Thymus (tissue), 11 donors: ENCODE measurements around the gene DNAJC7. TPM values are rescaled to one million over a fixed set of nuclear protein-coding genes. Genes with fewer than 3 reads are reported as not detected.

Source experiments
- DNase-seq, 9 donors: peaks; one replicate each; pipeline ENCODE4 v3.0.0-alpha.2; 2013; ENCODE audit warnings: low spot score in 9 of 9, low read depth in 6 of 9, missing footprints in 1 of 9
- H3K27ac ChIP-seq, 2 donors: one replicate each; pipeline ENCODE4 v1.5.1; 2013; ENCODE audit warnings: control low read depth in 1 of 2, low read depth in 1 of 2, low read length in 1 of 2, mild to moderate bottlenecking in 1 of 2, moderate library complexity in 1 of 2
- H3K27me3 ChIP-seq, 2 donors: one replicate each; pipeline ENCODE4 v1.5.1; 2013; ENCODE audit warnings: low read length in 1 of 2; ENCODE audit not compliant: control insufficient read depth in 2 of 2, insufficient read depth in 1 of 2
- H3K36me3 ChIP-seq, 2 donors: one replicate each; pipeline ENCODE4 v1.5.1; 2013; ENCODE audit warnings: low read length in 1 of 2, mild to moderate bottlenecking in 1 of 2, moderate library complexity in 1 of 2; ENCODE audit not compliant: control insufficient read depth in 2 of 2, insufficient read depth in 2 of 2
- H3K4me1 ChIP-seq, 2 donors: one replicate each; pipeline ENCODE4 v1.5.1; 2013; ENCODE audit warnings: low read length in 2 of 2; ENCODE audit not compliant: control insufficient read depth in 2 of 2, insufficient read depth in 2 of 2
- H3K4me3 ChIP-seq, 2 donors: one replicate each; pipeline ENCODE4 v1.5.1; 2013; ENCODE audit warnings: low read length in 2 of 2, control low read depth in 1 of 2, mild to moderate bottlenecking in 1 of 2
- H3K9me3 ChIP-seq, 2 donors: one replicate each; pipeline ENCODE4 v1.5.1; 2013; ENCODE audit warnings: low read length in 1 of 2, mild to moderate bottlenecking in 1 of 2; ENCODE audit not compliant: control insufficient read depth in 2 of 2, insufficient read depth in 1 of 2
- WGBS: extraction: QIAGEN DNeasy Blood & Tissue Kit; methylation state at CpG from one replicate; pipeline ENCODE4 v1.1.7; 2013; 5-methylcytosine and 5-hydroxymethylcytosine counted together
- polyA plus RNA-seq: library from polyadenylated mRNA; stranded (reverse); fragments of 200-250 nt; gene quantifications from one replicate; pipeline ENCODE4 v1.2.3, GENCODE V29; 2013
- total RNA-seq: library from RNA; stranded (reverse); fragments of 120-200 nt; gene quantifications from one replicate; pipeline ENCODE4 v1.2.4, GENCODE V29; 2013
- donor health status: healthy.

DNAJC7 gene
- total and polyA plus RNA-seq, 2 donors, result 95.7 to 99.1 TPM

- Histone ChIP-seq H3K4me1 (no peaks in the 10 kb centered on the region), H3K27ac (no peak overlapping the region), H3K36me3 (peaks cover 84 to 85% of the 10 kb centered on the region in 2 donors), H3K4me3 (no peak overlapping the region), H3K9me3 (no peaks in the 10 kb centered on the region), H3K27me3 (no peaks in the 10 kb centered on the region)
- WGBS, result 95% methylated on average over 14 of the region's 14 CpGs
- peak in 1 of 9 donors; percentile 21 for DNase-seq
These were observed 35.0 kb downstream of the DNAJC7 start for GRCh38 chr17:41982026-41982760.

GRCh38 chr17:41977991-41978390, 39.2 kb downstream of the DNAJC7 start:
- Histone ChIP-seq H3K4me1 (no peaks in the 10 kb centered on the region), H3K27ac (peak overlapping the region in 1 of 2 donors; percentile 46), H3K36me3 (peaks cover 89 to 91% of the 10 kb centered on the region in 2 donors), H3K27me3 (no peaks in the 10 kb centered on the region), H3K9me3 (no peaks in the 10 kb centered on the region), H3K4me3 (no peak overlapping the region)
- no peak for DNase-seq
- WGBS, result 95% methylated on average over 4 of the region's 4 CpGs

- Histone ChIP-seq H3K9me3 (no peaks in the 10 kb centered on the region), H3K27ac (no peak overlapping the region), H3K4me1 (no peaks in the 10 kb centered on the region), H3K27me3 (no peaks in the 10 kb centered on the region), H3K36me3 (peaks cover 88 to 92% of the 10 kb centered on the region in 2 donors), H3K4me3 (no peak overlapping the region)
- 90% methylated on average over 11 of the region's 11 CpGs for WGBS
- no peak for DNase-seq
These were observed 41.0 kb downstream of the DNAJC7 start for GRCh38 chr17:41976142-41976768.

GRCh38 chr17:41975099-41976083, 41.8 kb downstream of the DNAJC7 start:
- Histone ChIP-seq H3K36me3 (peaks cover 83 to 87% of the 10 kb centered on the region in 2 donors), H3K27me3 (no peaks in the 10 kb centered on the region), H3K9me3 (no peaks in the 10 kb centered on the region), H3K4me1 (peaks cover 0 to 4% of the 10 kb centered on the region in 2 donors), H3K4me3 (no peak overlapping the region), H3K27ac (no peak overlapping the region)
- DNase-seq, result no peak
- WGBS, result 97% methylated on average over 9 of the region's 9 CpGs

- DNase-seq, result no peak
- 97% methylated on average over 5 of the region's 5 CpGs for WGBS
- H3K27ac ChIP-seq, result no peak overlapping the region
- H3K27me3 ChIP-seq, result no peaks in the 10 kb centered on the region
- H3K4me3 ChIP-seq, result no peak overlapping the region
- H3K9me3 ChIP-seq, result no peaks in the 10 kb centered on the region
- H3K36me3 ChIP-seq, result peaks cover 78 to 85% of the 10 kb centered on the region in 2 donors
- H3K4me1 ChIP-seq, result peaks cover 0 to 4% of the 10 kb centered on the region in 2 donors
These were observed 42.6 kb downstream of the DNAJC7 start for GRCh38 chr17:41974658-41975057.

GRCh38 chr17:41974031-41974430, 43.2 kb downstream of the DNAJC7 start:
- Histone ChIP-seq H3K4me3 (no peak overlapping the region), H3K27me3 (no peaks in the 10 kb centered on the region), H3K9me3 (no peaks in the 10 kb centered on the region), H3K27ac (no peak overlapping the region), H3K36me3 (peaks cover 77 to 87% of the 10 kb centered on the region in 2 donors), H3K4me1 (peaks cover 0 to 4% of the 10 kb centered on the region in 2 donors)
- WGBS, result 89% methylated on average over 6 of the region's 6 CpGs
- DNase-seq, result no peak

- Histone ChIP-seq H3K27ac (no peak overlapping the region), H3K36me3 (peaks cover 77 to 88% of the 10 kb centered on the region in 2 donors), H3K4me1 (peaks cover 0 to 4% of the 10 kb centered on the region in 2 donors), H3K9me3 (no peaks in the 10 kb centered on the region), H3K27me3 (no peaks in the 10 kb centered on the region), H3K4me3 (no peak overlapping the region)
- no peak for DNase-seq
- 97% methylated on average over 19 of the region's 19 CpGs for WGBS
These were observed 43.8 kb downstream of the DNAJC7 start for GRCh38 chr17:41973408-41973811.

- peaks cover under 1 to 8% of the 10 kb centered on the region in 2 donors for H3K4me1 ChIP-seq
- H3K27me3 ChIP-seq, result no peaks in the 10 kb centered on the region
- no peak overlapping the region for H3K4me3 ChIP-seq
- whole genome bisulfite sequencing, result 94% methylated on average over 22 of the region's 22 CpGs
- peaks cover 76 to 87% of the 10 kb centered on the region in 2 donors for H3K36me3 ChIP-seq
- H3K9me3 ChIP-seq, result no peaks in the 10 kb centered on the region
- no peak for DNase-seq
- H3K27ac ChIP-seq, result no peak overlapping the region
These were observed 44.5 kb downstream of the DNAJC7 start for GRCh38 chr17:41972571-41973407.
